NCI-H2227 treated with DMSO at 0.1 percent for 48 hours (cell line): ENCODE measurements around the gene DNAJC12.
"Not testable (repeated sequence)": the region's sequence is repeated elsewhere in the genome, so short reads cannot be mapped to it uniquely, and the experiment has no call there.

ENCODE experiments used
- DNase-seq: peaks from one replicate; lab custom pipeline; 2025; lab: John Stamatoyannopoulos, UW

DNAJC12 gene

GRCh38 chr10:67839951-67840350 is 2.0 kb upstream of the DNAJC12 start:
- DNase-seq: no peak

DNA sequence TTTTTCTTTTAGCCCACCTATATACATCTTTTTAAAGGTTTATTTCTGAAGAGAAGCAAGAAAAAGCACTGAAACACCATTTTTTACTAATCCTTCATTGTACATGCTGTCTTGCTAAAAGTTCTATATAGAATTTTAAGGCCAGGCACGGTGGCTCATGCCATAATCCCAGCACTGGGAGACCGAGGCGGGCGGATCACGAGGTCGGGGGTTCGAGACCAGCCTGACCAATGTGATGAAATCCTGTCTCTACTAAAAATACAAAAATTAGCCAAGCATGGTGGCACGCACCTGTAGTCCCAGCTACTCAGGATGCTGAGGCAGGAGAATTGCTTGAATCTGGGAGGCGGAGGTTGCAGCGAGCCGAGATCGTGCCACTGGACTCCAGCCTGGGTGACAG is 1.5 kb upstream of the DNAJC12 start:
- DNase-seq: not testable (repeated sequence)

DNA sequence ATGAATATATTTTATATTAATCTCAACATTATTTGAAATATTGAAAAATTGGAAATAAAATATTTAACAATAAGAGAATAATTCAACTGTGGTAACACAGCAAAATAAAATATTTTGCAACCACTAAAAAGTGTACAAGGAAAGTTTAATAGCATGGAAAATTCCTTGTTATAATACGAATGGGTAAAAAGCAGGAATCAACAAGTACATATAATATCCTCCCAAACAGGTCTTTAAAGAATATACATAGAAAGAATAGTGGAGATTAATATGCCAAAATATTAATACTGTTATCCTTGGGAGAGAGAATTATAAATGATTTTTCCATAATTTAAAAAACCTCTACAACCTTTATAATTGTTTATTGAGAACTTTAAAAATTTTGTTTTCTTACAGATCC is 1.0 kb downstream of the DNAJC12 start:
- DNase-seq: no peak

DNA sequence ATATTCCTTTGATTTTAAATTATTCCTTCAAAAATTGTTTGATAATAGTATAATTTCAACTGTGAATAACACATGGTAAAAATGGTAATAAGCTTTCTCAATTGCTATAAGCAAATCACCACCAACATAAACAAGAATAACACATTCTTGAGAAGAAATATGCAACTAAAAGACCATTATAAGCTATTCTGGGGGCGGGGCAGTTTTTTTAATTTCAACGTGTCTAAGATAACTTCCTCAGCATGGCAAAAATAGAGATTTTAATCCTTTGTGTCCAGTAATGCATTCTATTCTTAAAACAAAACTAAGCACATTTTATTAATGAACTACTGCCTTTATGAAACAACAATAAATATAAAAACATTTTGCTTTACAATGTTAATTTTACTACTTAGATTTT is 1.5 kb downstream of the DNAJC12 start:
- no peak for DNase-seq

GRCh38 chr10:67835541-67836394 is 2.2 kb downstream of the DNAJC12 start:
- not testable (repeated sequence) for DNase-seq

GRCh38 chr10:67834375-67834774 is 3.6 kb downstream of the DNAJC12 start:
- DNase-seq: no peak

- DNase-seq: no peak
Measured at GRCh38 chr10:67827811-67828210, 10.2 kb downstream of the DNAJC12 start.

DNA sequence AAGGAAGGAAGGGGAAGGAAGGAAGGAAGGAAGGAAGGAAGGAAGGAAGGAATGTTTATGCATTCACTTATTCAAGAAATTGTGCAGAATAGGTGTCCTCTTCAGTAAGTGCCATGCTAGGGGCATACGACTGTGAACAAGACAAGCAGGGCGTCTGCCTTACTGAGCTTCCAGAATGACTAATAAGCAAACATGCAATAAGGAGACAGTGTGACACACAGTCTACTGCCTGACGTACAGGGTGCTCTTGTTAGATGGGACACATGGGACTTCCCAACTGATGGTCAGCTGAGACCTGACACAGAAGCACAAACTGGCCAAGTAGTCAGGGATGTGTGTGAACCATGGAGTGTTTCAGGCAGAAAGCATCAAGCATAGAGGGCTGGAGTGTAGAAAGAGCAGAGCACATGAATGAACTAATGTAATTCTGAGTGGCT is 18.2 kb downstream of the DNAJC12 start:
- no peak for DNase-seq

GRCh38 chr10:67818323-67818722 is 19.7 kb downstream of the DNAJC12 start:
- peak; percentile 32 for DNase-seq

- no peak for DNase-seq
Measured at GRCh38 chr10:67816719-67817118, 21.3 kb downstream of the DNAJC12 start.

GRCh38 chr10:67815571-67816059 is 22.4 kb downstream of the DNAJC12 start:
- DNase-seq: no peak

GRCh38 chr10:67812007-67812406 is 26.0 kb downstream of the DNAJC12 start:
- DNase-seq: peak; percentile 7

- DNase-seq: no peak
Measured at GRCh38 chr10:67809107-67809506, 28.9 kb downstream of the DNAJC12 start.

DNA sequence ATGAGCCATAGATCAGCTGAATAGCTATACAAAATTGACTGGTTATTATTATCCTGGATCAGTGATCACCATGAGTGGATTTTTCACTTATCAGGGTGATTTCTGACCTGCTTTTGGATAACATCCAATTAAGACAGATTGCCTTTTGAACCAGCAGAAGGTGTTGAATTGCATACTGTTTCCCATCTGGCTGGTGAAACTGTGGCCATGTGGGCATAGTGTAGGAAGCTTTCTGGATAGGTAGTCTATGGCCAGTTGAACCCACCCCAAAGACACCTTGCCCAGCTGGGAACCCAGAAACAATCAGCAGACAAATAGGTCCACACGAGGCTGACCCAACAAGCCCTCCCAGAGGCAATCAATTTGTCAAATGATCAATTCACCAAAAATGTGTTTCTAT is 29.3 kb downstream of the DNAJC12 start:
- DNase-seq: no peak

DNA sequence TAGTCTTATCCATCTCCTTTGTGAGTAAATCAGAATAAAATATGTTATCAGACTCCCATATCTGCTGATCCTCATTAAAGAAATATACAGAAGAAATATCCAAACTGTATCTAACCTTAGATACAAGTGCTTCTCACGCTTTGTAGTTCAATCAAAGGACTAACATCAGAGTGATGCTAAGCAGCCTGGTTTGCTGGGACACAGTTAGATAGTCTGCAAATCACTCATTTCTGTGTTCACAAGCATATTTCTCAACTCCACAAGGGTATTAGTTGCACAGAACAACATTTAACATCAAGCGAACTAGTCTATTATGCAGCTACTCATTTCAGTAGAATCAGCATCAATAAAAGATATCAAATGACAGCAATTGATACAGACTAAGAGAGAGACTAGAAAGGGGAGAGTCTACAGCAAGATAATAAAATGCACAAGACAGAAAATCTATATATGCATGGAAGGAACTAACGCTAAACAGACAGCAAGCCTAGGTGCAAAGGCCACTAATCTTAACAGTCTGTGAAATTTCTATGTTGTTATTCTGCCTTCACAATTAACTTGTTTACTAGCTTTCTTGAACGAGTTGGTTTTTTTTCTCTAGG is 30.0 kb downstream of the DNAJC12 start:
- no peak for DNase-seq

DNA sequence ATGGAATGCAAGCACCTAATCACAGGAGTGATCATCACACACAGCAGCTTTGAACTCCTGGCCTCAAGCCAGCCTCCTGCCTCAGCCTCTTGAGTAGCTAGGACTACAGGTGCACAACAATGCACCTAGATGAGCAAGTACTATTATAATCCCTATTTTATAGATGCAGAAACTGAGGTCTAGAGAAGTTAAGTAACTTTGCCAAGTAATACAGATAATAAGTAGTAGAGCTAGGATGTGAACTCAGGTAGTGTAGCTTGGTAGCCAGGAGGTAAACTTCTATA is 33.7 kb downstream of the DNAJC12 start:
- no peak for DNase-seq

DNA sequence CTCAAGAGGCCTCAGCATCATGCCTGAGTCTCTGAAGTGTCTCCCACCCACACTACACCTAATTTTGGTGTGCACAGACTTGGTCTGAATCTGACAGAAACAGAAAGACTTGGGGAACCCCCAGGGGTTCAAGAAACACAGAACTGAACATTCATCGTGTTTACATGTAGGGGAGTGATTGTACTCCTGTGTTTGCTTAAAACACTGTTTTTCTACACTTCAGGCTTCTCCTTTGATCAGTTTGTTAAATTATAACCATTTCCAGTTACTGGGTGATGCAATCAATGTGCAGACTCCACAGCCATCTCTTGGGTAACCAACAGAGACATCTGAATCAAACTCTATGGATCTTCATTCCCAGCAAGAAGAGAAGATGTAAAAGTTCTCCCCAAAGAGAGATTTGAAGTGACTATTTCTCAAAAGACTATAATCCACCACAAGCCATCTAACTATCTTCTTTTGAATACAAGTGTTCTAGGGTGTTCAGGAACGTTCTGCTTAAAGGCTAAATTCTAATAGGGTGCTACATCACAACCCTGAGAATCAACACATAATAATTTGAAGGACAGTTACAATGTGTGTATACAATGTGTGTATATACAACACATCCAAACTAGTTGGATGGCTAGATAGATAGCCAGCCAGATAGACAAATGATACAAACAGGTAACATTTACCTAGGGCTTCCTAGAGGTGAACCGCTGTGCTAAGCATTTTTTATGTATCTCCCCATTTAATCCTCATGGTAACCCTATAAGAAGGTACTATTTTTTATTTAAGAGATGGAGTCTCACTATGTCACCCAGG is 34.2 kb downstream of the DNAJC12 start:
- DNase-seq: no peak

DNA sequence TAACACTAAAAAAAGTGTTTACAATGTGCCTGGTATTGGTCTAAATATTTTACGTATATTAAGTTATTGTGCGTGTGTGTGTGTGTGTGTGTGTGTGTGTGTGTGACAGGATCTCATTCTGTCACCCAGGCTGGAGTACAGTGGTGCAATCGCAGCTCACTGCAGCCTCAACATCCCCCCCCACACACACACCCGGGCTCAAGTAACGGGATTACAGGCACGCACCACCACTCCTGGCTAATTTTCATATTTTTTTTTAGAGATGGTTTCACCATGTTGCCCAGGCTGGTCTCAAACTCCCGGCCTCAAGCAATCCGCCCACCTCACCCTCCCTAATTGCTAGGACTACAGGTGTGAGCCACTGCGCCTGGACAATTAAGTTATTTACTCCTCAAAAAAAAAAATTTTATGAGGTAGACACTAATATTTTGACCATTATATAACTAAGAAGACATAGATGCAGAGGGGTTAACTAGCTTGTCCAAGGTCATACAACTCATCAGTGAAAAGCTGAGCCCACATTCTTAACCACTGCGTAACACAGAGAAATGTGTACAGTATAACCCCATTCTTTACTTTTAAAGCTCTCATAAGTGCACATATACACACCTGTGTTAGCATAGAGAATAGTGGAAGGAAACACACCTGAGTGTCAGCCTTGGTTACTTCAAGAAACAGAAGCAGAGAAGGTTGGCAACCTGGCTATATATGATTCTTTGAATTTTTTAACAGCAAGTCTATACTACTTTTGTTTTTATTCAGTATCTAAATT is 35.0 kb downstream of the DNAJC12 start:
- DNase-seq: no peak

DNA sequence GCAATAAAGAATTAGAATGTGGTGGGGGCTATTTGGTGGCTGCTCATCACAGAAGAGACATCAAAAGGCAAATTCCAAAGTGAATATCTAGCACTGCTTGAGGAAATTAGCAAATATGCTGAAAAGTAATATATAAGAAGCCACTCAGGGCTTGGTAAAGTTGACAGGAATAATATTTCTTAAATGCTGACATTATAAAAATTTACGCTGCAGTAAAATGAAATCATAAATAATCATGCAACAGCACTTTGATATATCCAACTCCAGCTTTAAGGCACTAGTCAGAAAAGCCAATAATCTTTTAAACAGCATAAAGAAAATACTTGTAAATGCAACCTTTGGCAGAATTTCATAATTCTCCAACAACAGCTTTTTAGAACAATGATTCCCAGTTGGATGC is 36.9 kb downstream of the DNAJC12 start:
- DNase-seq: no peak

DNA sequence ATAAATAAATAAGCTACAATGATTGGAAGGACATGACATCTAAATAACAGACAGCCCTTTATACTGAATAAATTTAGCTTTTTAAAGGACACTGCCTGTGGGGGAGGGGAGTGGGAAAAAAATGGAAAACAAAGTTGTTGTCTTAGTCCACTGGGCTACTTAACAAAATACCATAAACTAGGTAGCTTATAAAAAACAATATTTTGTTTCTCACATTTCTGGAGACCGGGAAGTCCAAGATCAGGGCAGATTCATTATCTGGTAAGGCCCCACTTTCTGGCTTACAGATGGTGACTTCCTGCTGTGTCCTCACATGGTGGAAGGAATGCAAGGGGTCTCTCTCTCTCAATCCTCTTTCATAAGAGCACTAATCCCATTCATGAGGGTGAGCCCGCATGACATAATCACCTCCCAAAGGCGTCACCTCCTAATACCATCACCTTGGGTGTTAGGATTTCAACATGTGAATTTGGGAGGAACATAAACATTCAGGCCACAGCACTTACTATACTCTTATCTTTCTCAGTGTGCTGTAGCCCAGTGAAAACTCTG is 43.0 kb downstream of the DNAJC12 start:
- DNase-seq: no peak

GRCh38 chr10:67794256-67794655 is 43.7 kb downstream of the DNAJC12 start:
- DNase-seq: no peak

GRCh38 chr10:67793313-67793712 is 44.7 kb downstream of the DNAJC12 start:
- DNase-seq: peak; percentile 37
